DND-41 (cell line): ENCODE measurements around the gene LYST.
"Not testable (repeated sequence)": the region's sequence is repeated elsewhere in the genome, so short reads cannot be mapped to it uniquely, and the experiment has no call there.

ENCODE experiments used
- ATAC-seq: fragments of 200-7000 bp; cut with Tn5 transposase; 3 replicates; pipeline ENCODE4 v1.9.1; 2021; ENCODE audit warnings: low read depth; ENCODE audit not compliant: insufficient read depth
- DNase-seq: peaks from one replicate; pipeline ENCODE4 v3.0.0-alpha.2; 2020
- H2AFZ ChIP-seq: 2 replicates; pipeline ENCODE4 v1.6.0; 2012; ENCODE audit warnings: low read depth, low read length
- H3K27ac ChIP-seq: 2 replicates; pipeline ENCODE4 v1.5.1; 2012; ENCODE audit warnings: low read length, inconsistent platforms
- H3K27me3 ChIP-seq: fragments of 200-600 bp; sonication (generic); 2 replicates; pipeline ENCODE4 v1.6.0; 2012; ENCODE audit warnings: low read length, mild to moderate bottlenecking, inconsistent platforms; ENCODE audit not compliant: insufficient read depth, poor library complexity
- H3K36me3 ChIP-seq: 2 replicates; pipeline ENCODE4 v1.5.1; 2012; ENCODE audit warnings: low read length, inconsistent platforms; ENCODE audit not compliant: insufficient read depth
- H3K4me1 ChIP-seq: 2 replicates; pipeline ENCODE4 v1.5.1; 2012; ENCODE audit warnings: mild to moderate bottlenecking, low read length; ENCODE audit not compliant: insufficient read depth
- H3K4me2 ChIP-seq: 2 replicates; pipeline ENCODE4 v1.6.0; 2012; ENCODE audit warnings: mild to moderate bottlenecking, moderate library complexity, low read length, inconsistent platforms; ENCODE audit not compliant: insufficient read depth
- H3K4me3 ChIP-seq, 2 experiments: fragments of 200-600 bp in 1 of 2; shearing (Covaris generic) in 1 of 2; 2 replicates each; pipeline ENCODE4 v1.5.1; 2012 to 2016; ENCODE audit warnings: inconsistent platforms in 2 of 2, low read length in 2 of 2, mild to moderate bottlenecking in 2 of 2, low read depth in 1 of 2, moderate library complexity in 1 of 2
- H3K79me2 ChIP-seq: 2 replicates; pipeline ENCODE4 v1.6.0; 2012; ENCODE audit warnings: low read length, inconsistent platforms; ENCODE audit not compliant: insufficient read depth
- H3K9ac ChIP-seq: 2 replicates; pipeline ENCODE4 v1.6.0; 2012; ENCODE audit warnings: low read depth, mild to moderate bottlenecking, inconsistent platforms, low read length, moderate library complexity
- H3K9me3 ChIP-seq: 2 replicates; pipeline ENCODE4 v1.5.1; 2012; ENCODE audit warnings: low read length, moderate library complexity, mild to moderate bottlenecking, inconsistent platforms; ENCODE audit not compliant: insufficient read depth, severe bottlenecking
- H4K20me1 ChIP-seq: 2 replicates; pipeline ENCODE4 v1.6.0; 2012; ENCODE audit warnings: low read length; ENCODE audit not compliant: insufficient read depth
- CTCF ChIP-seq: IDR thresholded peaks from 2 replicates; pipeline ENCODE4 v1.5.1; 2012; ENCODE audit warnings: borderline replicate concordance, low read length, moderate library complexity, mild to moderate bottlenecking; ENCODE audit not compliant: poor library complexity, severe bottlenecking; ENCODE audit errors: extremely low read depth
- EZH2 ChIP-seq: IDR thresholded peaks from 3 replicates; pipeline ENCODE4 v1.6.1; 2012; ENCODE audit warnings: borderline replicate concordance, low read depth, mild to moderate bottlenecking, moderate library complexity, low read length, inconsistent platforms; ENCODE audit not compliant: severe bottlenecking

LYST gene

GRCh38 chr1:235866205-235866912 is at the start of gene LYST:
LYST (minus strand) TSS chr1:235866906; CDS start chr1:235830417, 36,489 bp downstream.
- no peaks in the 10 kb centered on the region for H3K9me3 ChIP-seq
- H2AFZ ChIP-seq = peak within 1 kb of the TSS; percentile 93
- H3K9ac ChIP-seq = peak within 1 kb of the TSS; percentile 68
- peak within 1 kb of the TSS; percentile 100 for H3K4me2 ChIP-seq
- H4K20me1 ChIP-seq = no peaks in the 10 kb centered on the region; the same call in 1 of the 2 replicates
- peak; percentile 92 for TF ChIP-seq EZH2
- peak; percentile 41 for TF ChIP-seq CTCF
- peak; percentile 30 for DNase-seq
- H3K79me2 ChIP-seq = no peaks in the 10 kb centered on the region
- peaks cover 26% of the 10 kb centered on the region for H3K4me1 ChIP-seq
- ATAC-seq = peak; percentile 56; the same call in 2 of the 3 replicates
- H3K36me3 ChIP-seq = no peaks in the 10 kb centered on the region
- H3K27me3 ChIP-seq = peaks cover 30% of the 10 kb centered on the region
- peak within 1 kb of the TSS; percentile 63 for H3K4me3 ChIP-seq
- H3K27ac ChIP-seq = peak within 1 kb of the TSS; percentile 65

- not testable (repeated sequence) for ATAC-seq, H3K27ac ChIP-seq, H3K79me2 ChIP-seq, H3K4me2 ChIP-seq, H3K36me3 ChIP-seq, H3K4me3 ChIP-seq, H3K4me1 ChIP-seq, H3K9me3 ChIP-seq, H4K20me1 ChIP-seq, DNase-seq, H3K9ac ChIP-seq, H2AFZ ChIP-seq, H3K27me3 ChIP-seq
Measured at GRCh38 chr1:235915489-235915888, 48.8 kb upstream of the LYST start.

- DNase-seq = no peak
- no peak overlapping the region for H3K4me2 ChIP-seq
Measured at GRCh38 chr1:235913311-235913710, 46.6 kb upstream of the LYST start.

More at GRCh38 chr1:235913311-235913710, 46.6 kb upstream of the LYST start:
- H3K79me2 ChIP-seq = no peaks in the 10 kb centered on the region
- H3K9ac ChIP-seq = no peak overlapping the region
- no peak overlapping the region for H3K27ac ChIP-seq
- no peaks in the 10 kb centered on the region for H3K4me1 ChIP-seq
- H4K20me1 ChIP-seq = no peaks in the 10 kb centered on the region
- no peaks in the 10 kb centered on the region for H3K9me3 ChIP-seq
- no peak overlapping the region for H2AFZ ChIP-seq
- no peak for ATAC-seq
- peaks cover 4% of the 10 kb centered on the region for H3K27me3 ChIP-seq
- H3K36me3 ChIP-seq = no peaks in the 10 kb centered on the region
- no peak overlapping the region for H3K4me3 ChIP-seq
- TF ChIP-seq CTCF (no peak), EZH2 (no peak)
